ENCODE data around the gene VAT1L. TPM values are rescaled to one million over a fixed set of nuclear protein-coding genes. Genes with fewer than 3 reads are reported as not detected.

The VAT1L gene
- total RNA-seq, 1 experiment from 2014 or later, result 19.1 TPM

DNA sequence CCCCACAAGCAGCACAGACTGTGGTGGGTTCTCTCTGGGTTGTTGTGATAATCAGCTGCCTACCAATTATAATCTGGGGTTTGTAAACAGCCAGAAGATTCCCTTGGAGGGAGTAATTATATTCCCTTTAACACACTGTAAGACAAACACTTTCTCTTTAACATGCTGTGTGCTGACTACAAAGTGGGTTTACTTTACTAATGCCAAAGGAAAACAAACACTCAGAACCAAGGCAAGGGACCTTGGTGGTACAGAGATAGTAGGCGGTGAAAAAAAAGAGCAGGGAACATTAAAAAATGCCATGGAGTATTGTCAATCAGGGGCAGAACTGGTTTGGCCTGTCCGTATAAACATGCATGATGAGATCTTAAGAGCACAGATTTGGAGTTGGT lies 3.0 kb upstream of the VAT1L start (continued):
- TF ChIP-seq ZNF425 (CRISPR knock-in tag; conservative IDR thresholded peaks at IDR 0.05), result no peak
- TF ChIP-seq SP1 (CRISPR knock-in tag; conservative IDR thresholded peaks at IDR 0.05), result no peak
- TF ChIP-seq USF1 (CRISPR knock-in tag; IDR thresholded peaks at IDR 0.05), result no peak
- TF ChIP-seq, protein P1, sequence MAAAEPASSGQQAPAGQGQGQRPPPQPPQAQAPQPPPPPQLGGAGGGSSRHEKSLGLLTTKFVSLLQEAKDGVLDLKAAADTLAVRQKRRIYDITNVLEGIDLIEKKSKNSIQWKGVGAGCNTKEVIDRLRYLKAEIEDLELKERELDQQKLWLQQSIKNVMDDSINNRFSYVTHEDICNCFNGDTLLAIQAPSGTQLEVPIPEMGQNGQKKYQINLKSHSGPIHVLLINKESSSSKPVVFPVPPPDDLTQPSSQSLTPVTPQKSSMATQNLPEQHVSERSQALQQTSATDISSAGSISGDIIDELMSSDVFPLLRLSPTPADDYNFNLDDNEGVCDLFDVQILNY (CRISPR knock-in tag; IDR thresholded peaks at IDR 0.05), result no peak
- TF ChIP-seq GTF2I (CRISPR knock-in tag; conservative IDR thresholded peaks at IDR 0.05), result no peak
- TF ChIP-seq ZNF396 (CRISPR knock-in tag; IDR thresholded peaks at IDR 0.05; ENCODE audit: borderline replicate concordance), result no peak
- TF ChIP-seq, protein P2, sequence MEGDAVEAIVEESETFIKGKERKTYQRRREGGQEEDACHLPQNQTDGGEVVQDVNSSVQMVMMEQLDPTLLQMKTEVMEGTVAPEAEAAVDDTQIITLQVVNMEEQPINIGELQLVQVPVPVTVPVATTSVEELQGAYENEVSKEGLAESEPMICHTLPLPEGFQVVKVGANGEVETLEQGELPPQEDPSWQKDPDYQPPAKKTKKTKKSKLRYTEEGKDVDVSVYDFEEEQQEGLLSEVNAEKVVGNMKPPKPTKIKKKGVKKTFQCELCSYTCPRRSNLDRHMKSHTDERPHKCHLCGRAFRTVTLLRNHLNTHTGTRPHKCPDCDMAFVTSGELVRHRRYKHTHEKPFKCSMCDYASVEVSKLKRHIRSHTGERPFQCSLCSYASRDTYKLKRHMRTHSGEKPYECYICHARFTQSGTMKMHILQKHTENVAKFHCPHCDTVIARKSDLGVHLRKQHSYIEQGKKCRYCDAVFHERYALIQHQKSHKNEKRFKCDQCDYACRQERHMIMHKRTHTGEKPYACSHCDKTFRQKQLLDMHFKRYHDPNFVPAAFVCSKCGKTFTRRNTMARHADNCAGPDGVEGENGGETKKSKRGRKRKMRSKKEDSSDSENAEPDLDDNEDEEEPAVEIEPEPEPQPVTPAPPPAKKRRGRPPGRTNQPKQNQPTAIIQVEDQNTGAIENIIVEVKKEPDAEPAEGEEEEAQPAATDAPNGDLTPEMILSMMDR (IDR thresholded peaks at IDR 0.05), result no peak
- TF ChIP-seq ZNF512 (CRISPR knock-in tag; IDR thresholded peaks at IDR 0.05; ENCODE audit: borderline replicate concordance), result no peak
- TF ChIP-seq ZNF423 (CRISPR knock-in tag; IDR thresholded peaks at IDR 0.05), result no peak
- TF ChIP-seq, protein P3, sequence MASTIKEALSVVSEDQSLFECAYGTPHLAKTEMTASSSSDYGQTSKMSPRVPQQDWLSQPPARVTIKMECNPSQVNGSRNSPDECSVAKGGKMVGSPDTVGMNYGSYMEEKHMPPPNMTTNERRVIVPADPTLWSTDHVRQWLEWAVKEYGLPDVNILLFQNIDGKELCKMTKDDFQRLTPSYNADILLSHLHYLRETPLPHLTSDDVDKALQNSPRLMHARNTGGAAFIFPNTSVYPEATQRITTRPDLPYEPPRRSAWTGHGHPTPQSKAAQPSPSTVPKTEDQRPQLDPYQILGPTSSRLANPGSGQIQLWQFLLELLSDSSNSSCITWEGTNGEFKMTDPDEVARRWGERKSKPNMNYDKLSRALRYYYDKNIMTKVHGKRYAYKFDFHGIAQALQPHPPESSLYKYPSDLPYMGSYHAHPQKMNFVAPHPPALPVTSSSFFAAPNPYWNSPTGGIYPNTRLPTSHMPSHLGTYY (CRISPR knock-in tag; IDR thresholded peaks at IDR 0.05), result no peak
- TF ChIP-seq, protein P4, sequence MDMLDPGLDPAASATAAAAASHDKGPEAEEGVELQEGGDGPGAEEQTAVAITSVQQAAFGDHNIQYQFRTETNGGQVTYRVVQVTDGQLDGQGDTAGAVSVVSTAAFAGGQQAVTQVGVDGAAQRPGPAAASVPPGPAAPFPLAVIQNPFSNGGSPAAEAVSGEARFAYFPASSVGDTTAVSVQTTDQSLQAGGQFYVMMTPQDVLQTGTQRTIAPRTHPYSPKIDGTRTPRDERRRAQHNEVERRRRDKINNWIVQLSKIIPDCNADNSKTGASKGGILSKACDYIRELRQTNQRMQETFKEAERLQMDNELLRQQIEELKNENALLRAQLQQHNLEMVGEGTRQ (CRISPR knock-in tag; IDR thresholded peaks at IDR 0.05), result no peak
- TF ChIP-seq, protein P5, sequence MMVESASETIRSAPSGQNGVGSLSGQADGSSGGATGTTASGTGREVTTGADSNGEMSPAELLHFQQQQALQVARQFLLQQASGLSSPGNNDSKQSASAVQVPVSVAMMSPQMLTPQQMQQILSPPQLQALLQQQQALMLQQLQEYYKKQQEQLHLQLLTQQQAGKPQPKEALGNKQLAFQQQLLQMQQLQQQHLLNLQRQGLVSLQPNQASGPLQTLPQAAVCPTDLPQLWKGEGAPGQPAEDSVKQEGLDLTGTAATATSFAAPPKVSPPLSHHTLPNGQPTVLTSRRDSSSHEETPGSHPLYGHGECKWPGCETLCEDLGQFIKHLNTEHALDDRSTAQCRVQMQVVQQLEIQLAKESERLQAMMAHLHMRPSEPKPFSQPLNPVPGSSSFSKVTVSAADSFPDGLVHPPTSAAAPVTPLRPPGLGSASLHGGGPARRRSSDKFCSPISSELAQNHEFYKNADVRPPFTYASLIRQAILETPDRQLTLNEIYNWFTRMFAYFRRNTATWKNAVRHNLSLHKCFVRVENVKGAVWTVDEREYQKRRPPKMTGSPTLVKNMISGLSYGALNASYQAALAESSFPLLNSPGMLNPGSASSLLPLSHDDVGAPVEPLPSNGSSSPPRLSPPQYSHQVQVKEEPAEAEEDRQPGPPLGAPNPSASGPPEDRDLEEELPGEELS (CRISPR knock-in tag; IDR thresholded peaks at IDR 0.05), result no peak
- no peak for TF ChIP-seq ATF2 (CRISPR knock-in tag; IDR thresholded peaks at IDR 0.05; ENCODE audit: borderline replicate concordance, low read depth)
- no peak for TF ChIP-seq KAT7 (CRISPR knock-in tag; IDR thresholded peaks at IDR 0.05; ENCODE audit: borderline replicate concordance)
- no peak for TF ChIP-seq SMAD3 (CRISPR knock-in tag; IDR thresholded peaks at IDR 0.05; ENCODE audit: borderline replicate concordance)
